GM12878 (cell line): Measurements from ENCODE around the gene LRFN2.

Source experiments
- EED ChIP-seq: sonication (generic); IDR thresholded peaks from 2 replicates; pipeline ENCODE4 v1.6.1; 2016; ENCODE audit warnings: antibody characterized with exemption, low read depth
- GABPA ChIP-seq: IDR thresholded peaks from 2 replicates; pipeline ENCODE4 v1.6.1; 2014; ENCODE audit warnings: antibody characterized with exemption, low read depth, mild to moderate bottlenecking, inconsistent platforms
- POLR2A ChIP-seq: IDR thresholded peaks from 2 replicates; pipeline ENCODE4 v1.6.1; 2011; ENCODE audit warnings: low read depth, mild to moderate bottlenecking, low read length
- POLR2AphosphoS5 ChIP-seq: IDR thresholded peaks from 2 replicates; pipeline ENCODE4 v1.6.1; 2011; ENCODE audit warnings: mild to moderate bottlenecking, low read length, inconsistent platforms
- SIN3A ChIP-seq: IDR thresholded peaks from 2 replicates; pipeline ENCODE4 v1.6.1; 2012; ENCODE audit warnings: low read depth, low read length, improper control_type of control experiment
- TARDBP ChIP-seq: IDR thresholded peaks from 2 replicates; pipeline ENCODE4 v1.6.1; 2016; ENCODE audit warnings: borderline replicate concordance
- ZNF274 ChIP-seq: IDR thresholded peaks from one replicate; pipeline ENCODE4 v1.8.0; 2011; ENCODE audit not compliant: insufficient read length, insufficient read depth
- TF ChIP-seq, protein P1 (sequence below), 3 experiments: IDR thresholded peaks in 2 of 3; conservative IDR thresholded peaks in 1 of 3; 2 replicates each; pipeline ENCODE4 v1.5.1; 2011; ENCODE audit warnings: low read depth in 3 of 3, low read length in 3 of 3, mild to moderate bottlenecking in 3 of 3, control low read depth in 2 of 3, moderate library complexity in 2 of 3, inconsistent platforms in 1 of 3, mixed read lengths in 1 of 3; ENCODE audit not compliant: control insufficient read depth in 2 of 3, insufficient read depth in 1 of 3; ENCODE audit errors: extremely low read depth in 1 of 3

GRCh38 chr6:40439026-40439800 is 148.0 kb downstream of the LRFN2 start:
- no peak for TF ChIP-seq GABPA
- no peak for TF ChIP-seq SIN3A
- TF ChIP-seq TARDBP: no peak
- TF ChIP-seq EED: no peak
- TF ChIP-seq, protein P1, sequence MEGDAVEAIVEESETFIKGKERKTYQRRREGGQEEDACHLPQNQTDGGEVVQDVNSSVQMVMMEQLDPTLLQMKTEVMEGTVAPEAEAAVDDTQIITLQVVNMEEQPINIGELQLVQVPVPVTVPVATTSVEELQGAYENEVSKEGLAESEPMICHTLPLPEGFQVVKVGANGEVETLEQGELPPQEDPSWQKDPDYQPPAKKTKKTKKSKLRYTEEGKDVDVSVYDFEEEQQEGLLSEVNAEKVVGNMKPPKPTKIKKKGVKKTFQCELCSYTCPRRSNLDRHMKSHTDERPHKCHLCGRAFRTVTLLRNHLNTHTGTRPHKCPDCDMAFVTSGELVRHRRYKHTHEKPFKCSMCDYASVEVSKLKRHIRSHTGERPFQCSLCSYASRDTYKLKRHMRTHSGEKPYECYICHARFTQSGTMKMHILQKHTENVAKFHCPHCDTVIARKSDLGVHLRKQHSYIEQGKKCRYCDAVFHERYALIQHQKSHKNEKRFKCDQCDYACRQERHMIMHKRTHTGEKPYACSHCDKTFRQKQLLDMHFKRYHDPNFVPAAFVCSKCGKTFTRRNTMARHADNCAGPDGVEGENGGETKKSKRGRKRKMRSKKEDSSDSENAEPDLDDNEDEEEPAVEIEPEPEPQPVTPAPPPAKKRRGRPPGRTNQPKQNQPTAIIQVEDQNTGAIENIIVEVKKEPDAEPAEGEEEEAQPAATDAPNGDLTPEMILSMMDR (IDR thresholded peaks at IDR 0.05 in 2 of 3, conservative IDR thresholded peaks at IDR 0.05 in 1 of 3; ENCODE audit: control insufficient read depth in 2 of 3, extremely low read depth in 1 of 3, insufficient read depth in 1 of 3, low read depth in 3 of 3, low read length in 3 of 3): no peak
- TF ChIP-seq ZNF274: no peak
- no peak for TF ChIP-seq POLR2AphosphoS5
- TF ChIP-seq POLR2A: no peak
